GM19035 (cell line): ENCODE results near the gene ACAA1.
"Not testable (repeated sequence)": the region's sequence is repeated elsewhere in the genome, so short reads cannot be mapped to it uniquely, and the experiment has no call there.

Experiments
- ATAC-seq: cut with Tn5 transposase; IDR thresholded peaks from one replicate; pipeline ENCODE4 v1.9.1; 2021; ENCODE audit not compliant: unreplicated experiment

ACAA1 gene

GRCh38 chr3:38107911-38108648 lies 28.8 kb downstream of the ACAA1 start:
- ATAC-seq, result no peak

DNA sequence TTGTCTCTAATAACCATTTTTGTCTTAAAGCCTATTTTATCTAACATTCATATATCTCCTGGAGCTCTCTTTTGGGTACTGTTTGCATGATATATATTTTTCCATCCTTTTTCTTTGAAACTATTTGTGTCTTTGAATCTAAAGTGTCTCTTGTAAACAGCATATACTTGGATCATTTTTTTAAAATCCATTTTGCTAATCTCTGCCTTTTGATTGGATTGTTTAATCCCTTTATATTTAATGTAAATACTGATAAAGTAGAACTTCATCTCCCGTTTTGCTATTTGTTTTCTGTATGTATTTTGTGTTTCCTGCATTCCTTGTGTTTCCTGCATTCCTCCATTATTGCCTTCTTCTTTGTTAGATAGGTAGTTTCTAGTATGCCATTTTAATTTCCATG lies 31.4 kb downstream of the ACAA1 start:
- ATAC-seq, result no peak

DNA sequence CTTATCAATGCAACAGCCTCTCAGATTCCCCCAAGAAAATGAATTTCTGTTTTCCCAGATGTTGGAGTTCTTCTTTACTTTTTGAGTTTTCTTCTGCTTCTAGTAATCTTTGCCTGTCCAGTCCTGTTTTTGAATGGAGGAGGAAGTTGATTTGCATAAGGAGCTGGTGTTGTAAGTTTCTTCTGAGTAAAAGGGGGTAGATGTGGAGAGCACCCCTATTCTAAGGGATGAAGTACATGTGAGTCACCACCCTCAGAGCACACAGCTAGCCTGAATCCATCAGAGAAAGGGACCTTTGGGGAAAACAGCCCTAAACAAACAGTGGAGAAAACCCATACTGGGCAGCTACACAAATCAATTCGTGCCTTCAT lies 34.5 kb downstream of the ACAA1 start:
- no peak for ATAC-seq

GRCh38 chr3:38101811-38102443 lies 35.0 kb downstream of the ACAA1 start:
- ATAC-seq, result no peak

- no peak for ATAC-seq
Measured at GRCh38 chr3:38100498-38100897, 36.4 kb downstream of the ACAA1 start.

DNA sequence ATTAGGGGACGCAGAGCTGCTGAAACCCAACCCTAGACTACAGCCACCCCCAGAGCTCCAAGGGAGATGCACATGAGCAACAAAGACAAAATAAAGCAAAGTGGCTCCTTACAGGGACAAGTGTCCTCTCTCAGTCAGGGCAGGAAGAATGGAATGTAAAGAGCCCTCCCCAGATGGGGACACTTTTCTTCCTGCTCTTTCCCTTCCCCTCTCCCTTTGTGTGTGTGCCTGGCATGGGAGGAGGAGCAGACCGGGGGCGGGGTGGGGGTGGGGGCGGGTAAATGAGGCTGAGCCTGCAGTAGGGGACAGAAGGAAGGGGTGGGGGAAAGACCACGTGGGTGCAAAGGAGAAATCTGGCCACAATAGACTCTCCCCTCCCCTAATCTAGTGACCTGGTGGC lies 37.4 kb downstream of the ACAA1 start:
- no peak for ATAC-seq

- ATAC-seq, result no peak
Measured at GRCh38 chr3:38098376-38098723, 38.6 kb downstream of the ACAA1 start.

DNA sequence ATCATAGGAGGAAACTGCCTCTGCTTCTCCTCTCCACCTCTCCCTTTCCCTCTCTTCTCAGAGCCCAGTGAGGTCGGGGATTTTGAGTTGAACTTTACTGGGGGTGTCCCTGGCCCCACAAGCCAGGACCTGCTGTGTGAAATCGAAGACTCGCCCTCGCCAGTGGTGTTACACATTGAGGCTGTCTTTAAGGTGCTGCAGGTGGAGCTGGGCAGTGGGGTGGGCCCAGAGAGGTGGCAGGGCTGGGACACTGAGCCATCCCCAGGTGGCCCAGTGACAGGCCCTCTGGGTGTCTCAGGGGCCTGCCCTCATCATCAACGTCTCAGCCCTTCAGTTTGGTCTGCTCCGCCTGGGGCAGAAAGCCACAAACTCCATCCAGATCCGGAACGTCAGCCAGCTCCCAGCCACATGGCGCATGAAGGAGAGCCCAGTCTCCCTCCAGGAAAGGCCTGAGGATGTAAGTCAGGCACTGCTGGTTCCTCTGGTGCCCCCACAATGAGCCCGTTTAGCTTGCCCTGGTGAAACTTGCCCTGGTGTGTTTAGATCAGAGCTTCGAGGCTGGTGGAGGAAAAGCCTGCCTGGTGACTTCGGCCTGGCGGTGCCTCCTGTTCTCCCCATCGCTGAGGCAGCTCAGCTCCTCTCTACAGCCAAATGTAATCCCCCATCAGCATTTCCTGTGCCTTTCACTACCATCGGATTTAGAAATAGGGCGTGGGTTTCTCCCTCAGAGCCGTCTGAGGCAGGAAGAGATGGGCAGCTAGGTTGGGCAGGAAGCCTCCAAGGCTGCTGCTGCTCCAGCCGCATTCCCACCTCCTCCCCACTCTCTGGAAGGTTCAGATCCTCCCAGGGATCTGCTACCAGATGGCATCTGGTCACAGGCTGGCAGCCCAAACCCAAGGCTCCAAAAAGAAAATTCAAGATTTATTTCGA lies 39.2 kb downstream of the ACAA1 start:
- no peak for ATAC-seq

DNA sequence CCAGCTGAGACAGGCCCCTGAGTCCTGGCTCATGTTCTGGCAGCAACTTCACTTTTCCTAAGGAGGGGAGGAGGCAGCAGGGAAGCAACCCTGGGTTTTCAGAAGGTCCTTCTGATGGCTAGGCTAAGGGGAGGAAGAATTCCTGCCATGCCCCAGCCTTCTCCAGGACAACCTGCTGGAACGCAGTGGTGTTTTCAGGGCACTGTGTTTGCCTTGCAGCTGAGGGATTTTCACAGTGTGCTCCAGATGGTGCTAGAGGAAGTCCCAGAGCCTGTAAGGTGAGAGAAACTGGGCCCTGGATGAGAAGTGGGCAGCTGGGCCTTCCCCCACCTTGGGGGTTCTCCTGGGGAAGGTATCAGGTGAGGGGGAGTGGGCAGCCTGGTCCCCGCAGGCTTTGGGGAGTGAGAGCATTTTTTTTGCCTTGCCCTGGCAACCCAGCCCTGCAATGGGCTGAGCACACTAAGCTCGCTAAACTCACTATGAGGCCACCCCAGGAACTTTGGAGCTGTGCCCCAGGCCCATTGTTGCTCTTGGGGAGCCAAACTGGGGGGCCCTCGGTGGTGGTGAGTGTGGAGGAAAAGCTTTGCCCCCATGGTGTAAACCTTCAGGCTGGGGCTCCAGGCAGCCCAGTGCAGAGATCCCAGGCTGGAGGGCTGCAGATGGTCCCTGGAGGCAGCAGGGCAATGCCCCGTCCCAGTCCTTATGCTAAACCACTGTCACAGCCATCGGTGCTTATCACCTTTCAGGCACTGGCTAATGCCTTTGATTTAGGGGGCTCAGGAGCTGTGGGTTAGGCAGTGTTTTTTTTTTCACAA lies 41.1 kb downstream of the ACAA1 start:
- no peak for ATAC-seq

- no peak for ATAC-seq
Measured at GRCh38 chr3:38094999-38095398, 41.9 kb downstream of the ACAA1 start.

- ATAC-seq, result no peak
Measured at GRCh38 chr3:38090453-38090852, 46.5 kb downstream of the ACAA1 start.

GRCh38 chr3:38089163-38089562 lies 47.8 kb downstream of the ACAA1 start:
- ATAC-seq, result no peak

DNA sequence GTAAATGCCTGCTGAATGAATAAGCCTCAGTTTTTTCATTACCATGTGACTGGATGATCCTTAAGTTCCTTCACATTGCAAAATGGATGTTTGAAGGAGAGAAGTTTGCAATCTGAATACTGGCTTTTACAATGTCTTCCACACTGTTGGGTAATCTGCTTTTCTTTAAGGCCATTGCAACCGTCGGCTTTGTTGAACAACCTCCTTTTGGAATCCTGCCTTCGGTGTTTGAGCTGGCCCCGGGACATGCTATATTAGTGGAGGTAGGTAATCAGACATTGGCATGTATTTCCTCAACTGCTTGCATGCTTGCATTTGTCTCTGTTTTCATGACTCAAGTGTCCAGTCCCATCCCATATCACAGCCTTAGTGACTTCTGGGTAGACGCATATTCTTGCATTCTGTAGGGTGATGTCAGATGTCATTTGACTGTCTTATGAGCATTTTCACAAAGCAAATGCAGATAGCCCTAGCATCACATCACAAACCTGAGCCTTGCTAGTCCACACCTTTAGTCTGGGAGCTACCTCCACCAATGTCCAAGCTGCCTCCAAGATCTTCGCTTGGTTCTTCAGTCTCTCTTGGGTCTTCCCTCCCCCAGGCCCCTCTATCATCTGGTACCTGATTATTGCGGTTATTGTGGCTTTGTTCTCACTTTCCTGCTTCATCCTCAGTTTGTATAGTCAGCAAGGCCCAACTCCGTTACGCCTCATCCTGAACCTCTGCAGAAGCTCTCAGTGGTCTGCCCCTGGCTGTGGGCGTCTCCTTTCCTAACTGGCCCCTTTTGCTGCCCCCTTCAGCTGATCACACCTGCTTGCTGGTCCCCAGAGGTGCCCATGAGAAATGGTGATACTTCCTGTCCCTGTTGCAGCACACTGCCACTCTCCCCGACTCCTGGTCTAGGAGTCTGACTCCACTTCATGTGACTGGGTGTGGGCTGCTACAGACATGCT lies 48.5 kb downstream of the ACAA1 start:
- ATAC-seq, result no peak

GRCh38 chr3:38087278-38087677 lies 49.6 kb downstream of the ACAA1 start:
- ATAC-seq, result not testable (repeated sequence)

GRCh38 chr3:38086496-38086895 lies 50.4 kb downstream of the ACAA1 start:
- ATAC-seq, result no peak

- ATAC-seq, result no peak
Measured at GRCh38 chr3:38085943-38086324, 51.0 kb downstream of the ACAA1 start.

- no peak for ATAC-seq
Measured at GRCh38 chr3:38085311-38085942, 51.5 kb downstream of the ACAA1 start.

GRCh38 chr3:38084334-38085310 lies 52.3 kb downstream of the ACAA1 start:
- ATAC-seq, result no peak
